Stimulated activated CD4-positive, alpha-beta T cell treated with anti-CD3 and anti-CD28 coated beads, Interleukin-4, amount 100 ng/mL, for 48 hours (primary cell): ENCODE data around the gene SORBS1.

Source experiments
- DNase-seq, 2 donors: peaks; one replicate each; pipeline ENCODE4 v3.0.0-alpha.2; 2020; ENCODE audit warnings: low read depth in 2 of 2

The SORBS1 gene

DNA sequence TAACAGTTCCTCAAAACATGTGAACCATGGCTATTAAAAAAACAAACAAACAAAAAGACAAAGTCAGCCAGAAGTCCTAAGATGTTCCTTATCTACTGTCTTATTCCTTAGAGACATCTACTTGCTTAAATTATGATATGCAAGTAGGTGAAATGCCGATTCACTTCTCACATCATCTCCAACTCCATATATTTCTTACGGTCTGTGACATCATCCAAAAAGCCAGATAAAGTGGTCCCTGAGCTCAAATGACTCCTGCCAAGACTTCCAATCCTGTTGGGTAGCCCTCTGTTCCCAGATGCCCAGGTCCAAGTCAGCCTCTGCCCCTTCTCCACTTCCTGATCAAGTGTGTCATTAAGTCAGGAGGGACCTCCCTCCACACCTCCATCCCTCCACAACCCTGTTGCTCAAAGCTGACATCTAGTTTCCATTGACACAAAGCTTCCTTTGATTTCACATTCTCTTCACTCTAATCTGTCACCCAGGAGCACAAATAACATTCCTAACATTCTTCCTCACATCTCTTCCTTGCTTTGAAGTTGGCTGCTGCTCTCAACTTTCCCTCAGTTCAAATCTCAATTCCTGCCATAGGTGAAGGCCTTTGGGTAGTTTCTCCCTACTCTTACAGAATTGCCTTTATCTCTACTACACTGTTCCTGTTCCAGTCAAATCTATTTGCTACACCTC, 214.3 kb downstream of the SORBS1 start:
- no peak for DNase-seq

DNA sequence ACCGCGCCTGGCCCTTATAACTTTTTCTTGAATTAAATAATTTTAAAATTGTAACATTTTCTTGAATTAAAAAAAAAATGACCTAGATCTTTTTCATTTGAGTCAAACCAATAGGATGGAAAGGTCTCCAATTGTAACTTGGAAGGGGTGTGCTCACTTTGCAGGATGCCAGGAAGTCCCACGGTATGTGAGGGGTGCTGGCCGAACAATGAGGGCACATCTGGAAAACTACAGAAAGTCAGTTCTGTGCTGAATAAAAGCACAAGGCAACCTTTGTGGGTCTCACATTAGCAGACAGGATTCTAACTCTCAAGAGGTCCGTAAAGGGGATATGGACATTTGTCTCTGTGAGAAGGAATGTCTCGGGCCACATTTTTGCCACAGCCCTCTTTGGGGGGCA, 217.6 kb downstream of the SORBS1 start:
- DNase-seq: no peak

DNA sequence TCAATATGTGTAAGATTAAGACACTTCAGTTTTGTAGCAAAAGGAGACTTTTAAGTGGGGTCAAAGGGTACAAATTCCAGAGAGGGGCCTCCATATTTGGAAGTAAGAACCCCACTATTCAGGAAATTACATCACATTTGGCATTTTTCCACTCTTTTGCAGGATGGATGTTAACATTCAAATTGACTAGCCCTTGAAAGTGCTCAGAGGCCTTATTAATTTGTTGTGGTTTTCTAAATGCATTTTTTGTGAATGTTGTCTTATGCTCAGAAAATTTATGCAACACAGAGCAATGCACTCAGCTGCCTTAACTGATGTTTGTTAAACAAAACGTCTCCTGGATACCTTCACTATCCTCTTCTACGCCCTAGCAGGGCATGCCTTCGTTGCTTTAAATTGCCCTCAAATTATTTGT, 219.4 kb downstream of the SORBS1 start:
- no peak for DNase-seq

DNA sequence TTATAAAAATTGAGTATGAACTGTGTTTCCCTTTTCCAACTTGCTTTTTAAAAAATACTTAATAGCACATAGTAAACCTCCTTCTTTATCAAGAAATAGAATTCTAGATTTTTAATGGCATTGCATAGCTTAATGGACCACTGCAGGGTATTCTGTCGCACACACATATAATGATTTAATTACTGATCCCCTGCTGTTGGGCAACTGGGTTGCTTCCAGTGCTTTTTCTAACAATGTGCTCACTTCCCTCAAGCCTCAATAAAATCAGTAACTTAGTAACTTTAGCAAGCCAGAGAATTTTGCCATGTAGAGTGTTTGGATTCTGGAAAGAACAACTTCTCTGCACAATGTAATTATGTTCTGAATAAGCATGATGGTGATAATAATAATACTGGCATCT, 221.3 kb downstream of the SORBS1 start:
- no peak for DNase-seq

- no peak for DNase-seq
These were observed 223.6 kb downstream of the SORBS1 start for GRCh38 chr10:95337423-95338160.

- DNase-seq: no peak
These were observed 224.5 kb downstream of the SORBS1 start for GRCh38 chr10:95336702-95337101.

DNA sequence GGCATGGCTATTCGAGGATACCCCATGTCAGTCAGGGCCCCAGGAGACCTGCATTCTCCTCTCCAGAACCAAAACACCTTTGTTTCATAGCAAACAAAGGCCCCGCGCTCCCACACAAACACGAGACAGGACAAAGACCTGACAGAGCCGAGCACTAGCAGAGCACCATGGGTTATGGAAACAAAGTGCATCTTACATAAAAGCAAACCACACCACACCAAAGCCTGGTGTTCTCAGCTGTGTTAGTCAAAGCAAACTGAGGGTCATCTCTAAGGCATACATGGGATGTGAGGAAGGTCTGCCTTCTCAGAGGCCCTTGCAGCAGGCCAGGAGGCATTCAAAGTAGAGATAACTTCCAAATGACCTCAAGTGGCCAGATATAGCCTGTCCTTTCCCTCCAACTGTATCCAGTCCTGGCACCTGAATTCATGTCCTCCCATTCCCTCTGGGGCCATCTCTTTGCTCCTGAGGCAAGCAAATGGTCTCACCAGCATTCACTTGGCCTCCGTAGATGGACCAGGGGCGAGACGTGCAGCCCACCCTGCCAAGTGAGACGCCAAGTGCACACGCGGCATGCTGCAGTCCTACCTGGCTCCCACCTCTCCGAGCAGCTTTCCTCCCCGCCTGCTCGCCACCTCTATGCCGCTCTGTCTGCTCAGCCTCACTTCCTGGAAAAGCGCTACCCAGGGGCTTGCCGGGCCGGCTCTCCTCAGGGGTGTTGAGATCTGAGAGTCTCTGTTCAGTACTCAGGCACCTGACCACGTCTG, 225.1 kb downstream of the SORBS1 start:
- no peak for DNase-seq

- DNase-seq: no peak
These were observed 226.4 kb downstream of the SORBS1 start for GRCh38 chr10:95334805-95335144.

GRCh38 chr10:95333997-95334804, 227.0 kb downstream of the SORBS1 start:
- no peak for DNase-seq

DNA sequence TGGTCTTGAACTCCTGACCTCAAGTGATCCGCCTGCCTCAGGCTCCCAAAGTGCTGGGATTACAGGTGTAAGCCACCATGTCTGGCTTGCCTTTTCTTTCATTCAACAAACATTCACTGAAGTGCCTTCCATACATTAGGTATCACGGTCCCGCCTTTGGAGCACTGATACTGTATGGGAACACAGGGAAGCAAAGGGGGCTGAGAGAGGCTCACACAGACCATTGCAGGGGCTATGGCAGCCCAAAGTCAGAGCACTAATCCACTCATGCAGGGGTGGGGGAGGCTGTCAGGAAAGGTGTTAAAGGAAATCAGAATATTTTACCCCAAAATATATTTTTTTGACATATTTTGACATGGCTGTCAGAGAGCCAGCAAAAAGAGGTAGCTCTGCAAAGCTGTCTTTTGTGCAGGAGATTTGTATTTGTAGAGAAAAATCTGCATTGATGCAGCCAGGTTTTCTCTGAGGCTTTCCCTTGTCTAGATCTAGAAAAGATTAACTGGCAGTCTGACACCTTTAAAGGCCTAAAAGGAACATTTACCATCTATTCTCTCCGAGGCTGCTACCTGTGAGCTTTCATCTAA, 228.4 kb downstream of the SORBS1 start:
- DNase-seq: no peak

DNA sequence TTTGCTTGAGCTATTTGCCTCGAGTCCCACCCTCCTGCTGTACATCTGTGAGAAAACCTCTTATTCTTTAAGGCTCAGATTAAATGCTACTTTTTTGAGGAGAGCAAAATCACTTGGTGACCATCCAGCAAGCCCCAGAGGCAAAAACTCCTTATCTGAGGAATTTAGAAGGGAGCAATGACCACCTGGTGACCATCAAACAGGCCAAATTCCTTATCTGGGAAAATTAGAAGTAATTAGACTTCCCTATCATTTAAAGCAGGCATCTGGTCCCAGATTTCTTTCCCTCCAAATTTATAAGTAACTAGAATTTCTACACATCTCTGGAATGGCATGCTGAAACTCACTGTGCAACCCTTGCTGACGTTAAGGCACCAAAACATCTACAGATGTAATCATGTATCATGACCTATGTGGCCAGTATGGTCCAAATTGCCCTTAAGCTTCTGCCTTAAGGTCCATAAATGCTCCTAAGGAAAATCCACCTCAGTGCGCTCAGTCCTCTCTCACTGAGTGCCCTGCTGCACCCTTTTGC, 229.5 kb downstream of the SORBS1 start:
- DNase-seq: no peak

GRCh38 chr10:95330966-95331453, 230.2 kb downstream of the SORBS1 start:
- DNase-seq: no peak

- DNase-seq: no peak
These were observed 231.9 kb downstream of the SORBS1 start for GRCh38 chr10:95329296-95329695.

DNA sequence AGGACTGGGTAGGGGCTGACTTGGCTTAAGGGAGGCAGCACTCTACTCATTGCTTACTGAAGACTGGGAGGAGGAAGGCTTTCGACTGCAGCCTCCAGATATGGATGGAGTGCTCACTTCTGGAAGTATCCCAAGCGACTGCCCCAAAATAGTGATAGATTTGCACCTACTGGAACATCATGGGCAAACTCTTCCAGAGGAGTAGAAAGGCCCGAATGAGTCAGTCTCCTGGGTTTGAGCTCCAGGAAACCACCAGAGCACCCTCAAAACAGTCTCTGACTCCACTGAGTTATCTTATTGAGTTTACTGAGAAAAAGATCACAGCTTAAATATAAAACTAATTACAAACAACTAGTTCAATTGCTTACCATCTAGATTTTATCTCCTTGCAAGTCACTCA, 233.2 kb downstream of the SORBS1 start:
- no peak for DNase-seq

DNA sequence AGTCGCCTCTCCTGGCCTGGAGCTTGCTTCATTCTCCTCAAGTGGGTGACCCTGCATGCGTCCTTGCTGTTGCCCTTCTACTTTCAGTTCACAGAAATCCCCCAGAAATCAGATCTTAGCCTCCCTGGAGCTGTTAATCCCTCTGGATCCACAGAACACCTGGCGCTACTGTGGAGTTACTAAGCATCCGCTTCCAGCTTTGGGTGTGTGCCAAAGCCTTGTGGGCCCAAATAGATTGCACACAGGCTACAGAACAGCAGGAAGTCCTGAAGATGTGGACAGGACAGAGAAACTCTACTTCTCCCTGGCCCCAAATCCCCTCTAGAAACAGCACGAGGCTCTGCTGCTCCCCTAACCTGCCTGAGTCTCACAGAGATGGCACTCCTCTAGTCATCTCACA, 233.8 kb downstream of the SORBS1 start:
- no peak for DNase-seq

- DNase-seq: no peak
These were observed 234.8 kb downstream of the SORBS1 start for GRCh38 chr10:95326396-95326795.

- DNase-seq: no peak
These were observed 235.3 kb downstream of the SORBS1 start for GRCh38 chr10:95325863-95326262.

DNA sequence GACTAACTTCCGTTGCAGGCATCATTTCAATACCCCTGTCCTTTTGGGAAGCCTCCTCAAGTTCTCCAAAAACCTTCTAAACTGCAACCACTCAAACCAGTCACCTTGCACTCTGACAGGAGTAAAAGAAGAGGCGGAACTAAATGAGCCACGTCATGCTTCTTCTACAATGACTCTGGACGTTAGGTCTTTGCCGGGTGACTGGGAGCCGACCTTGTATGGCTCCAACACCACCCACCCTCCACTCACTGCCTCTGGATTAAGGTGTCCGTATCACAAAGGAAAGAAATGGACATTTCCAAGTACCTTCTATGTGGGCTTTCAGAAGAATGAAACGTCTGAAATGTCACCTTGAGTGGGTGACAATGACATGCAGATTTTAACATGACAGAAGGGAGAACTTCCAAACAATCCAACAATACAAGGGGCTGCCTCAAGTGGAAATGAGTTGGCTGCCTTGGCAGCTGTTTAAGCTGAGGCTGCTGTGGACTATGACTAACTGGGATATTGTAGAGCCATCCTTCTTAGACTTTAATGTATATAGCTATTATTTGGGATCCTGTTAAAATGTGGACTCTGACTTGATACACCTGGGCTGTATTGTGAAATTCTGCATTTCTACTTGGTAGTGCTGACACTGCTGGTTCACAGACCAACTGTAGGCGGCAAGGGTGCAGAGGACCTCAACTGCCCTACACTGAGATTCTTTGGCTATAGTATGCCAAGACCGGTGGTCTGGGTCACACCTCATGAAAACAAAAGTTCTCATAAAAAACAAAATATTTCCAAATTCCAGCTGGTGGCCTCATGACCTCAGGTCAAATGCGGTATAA, 236.5 kb downstream of the SORBS1 start:
- DNase-seq: no peak

GRCh38 chr10:95321554-95322301, 239.4 kb downstream of the SORBS1 start:
- no peak for DNase-seq

- DNase-seq: no peak
These were observed 241.9 kb downstream of the SORBS1 start for GRCh38 chr10:95319239-95319638.
